NCI-H187 (cell line): ENCODE data around the gene TOR4A.

Experiments
- DNase-seq, 2 experiments: peaks; one replicate each; lab custom pipeline; 2025; lab: John Stamatoyannopoulos, UW

Gene TOR4A

DNA sequence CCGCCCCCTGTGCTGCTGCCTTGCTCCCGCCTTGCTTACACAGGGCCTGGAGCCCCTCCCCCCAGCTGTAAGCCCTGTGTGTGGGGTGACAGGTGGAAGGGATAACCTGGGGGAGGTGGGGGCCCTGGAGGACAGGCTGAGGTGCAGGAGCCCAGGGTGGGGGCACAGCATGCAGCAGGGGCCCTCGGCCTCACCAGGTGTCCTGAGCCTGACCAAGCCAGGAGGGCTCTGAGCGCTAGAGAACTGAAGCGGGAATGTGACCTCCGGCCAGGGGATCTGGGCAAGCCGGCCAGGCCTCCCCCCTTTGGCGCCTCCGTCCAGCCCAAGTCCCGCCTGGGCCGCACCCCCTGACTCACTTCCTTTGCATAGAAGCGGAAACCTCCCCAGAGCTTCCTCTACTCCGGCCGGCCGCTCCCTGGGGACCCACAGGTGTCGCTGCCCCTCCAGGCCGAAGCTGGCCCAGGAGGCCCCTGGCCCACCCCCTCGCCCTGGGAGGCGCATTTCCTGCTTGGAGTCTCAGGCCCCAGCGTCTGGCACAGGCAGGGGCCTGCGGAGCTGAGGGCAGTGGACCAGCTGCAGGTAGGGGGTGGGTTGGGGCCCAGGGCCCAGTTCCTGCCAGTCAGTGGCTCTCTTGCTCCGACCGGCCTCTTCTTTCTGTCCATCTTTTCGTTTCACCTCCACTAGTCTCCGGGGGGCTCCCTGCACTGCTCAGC is at the start of gene TOR4A:
Gene TOR4A (plus strand): TSS at position 398 of the 713 bp plus-strand sequence. CDS start 964 bp downstream, outside the sequence.
- no peak for DNase-seq

DNA sequence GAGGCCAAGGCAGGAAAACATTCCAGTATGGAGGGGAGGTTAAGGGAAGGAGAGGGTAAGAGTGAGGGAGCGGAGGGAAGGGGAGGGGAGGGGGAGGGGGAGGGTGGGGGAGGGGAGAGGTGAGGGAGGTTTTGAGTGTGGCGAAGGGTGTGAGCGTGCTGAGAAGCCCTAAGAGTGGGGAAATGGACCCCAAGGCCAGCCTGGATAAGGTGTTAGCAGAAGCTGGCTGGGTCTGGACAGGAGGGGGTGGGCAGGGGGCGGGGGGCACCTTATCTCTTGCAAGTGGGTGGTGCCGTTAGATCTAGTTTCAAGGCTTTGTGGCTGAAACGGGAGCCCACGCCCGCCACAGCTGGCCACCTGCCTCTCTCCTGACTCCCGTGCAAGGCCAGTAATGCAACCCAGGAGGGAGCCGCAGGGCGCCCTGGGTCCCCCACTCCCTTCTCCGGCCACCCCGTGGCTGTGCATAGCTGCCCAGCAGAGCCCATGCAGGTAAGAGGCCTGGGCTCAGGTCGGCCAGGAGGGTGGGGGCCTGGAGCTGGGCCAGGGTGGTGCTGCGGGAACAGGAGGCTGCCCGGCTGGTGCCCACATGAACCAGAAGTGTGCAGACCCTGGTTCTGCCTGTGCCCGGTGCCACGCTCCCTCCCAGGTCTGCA is 49.5 kb upstream of the TOR4A start:
- no peak for DNase-seq

DNA sequence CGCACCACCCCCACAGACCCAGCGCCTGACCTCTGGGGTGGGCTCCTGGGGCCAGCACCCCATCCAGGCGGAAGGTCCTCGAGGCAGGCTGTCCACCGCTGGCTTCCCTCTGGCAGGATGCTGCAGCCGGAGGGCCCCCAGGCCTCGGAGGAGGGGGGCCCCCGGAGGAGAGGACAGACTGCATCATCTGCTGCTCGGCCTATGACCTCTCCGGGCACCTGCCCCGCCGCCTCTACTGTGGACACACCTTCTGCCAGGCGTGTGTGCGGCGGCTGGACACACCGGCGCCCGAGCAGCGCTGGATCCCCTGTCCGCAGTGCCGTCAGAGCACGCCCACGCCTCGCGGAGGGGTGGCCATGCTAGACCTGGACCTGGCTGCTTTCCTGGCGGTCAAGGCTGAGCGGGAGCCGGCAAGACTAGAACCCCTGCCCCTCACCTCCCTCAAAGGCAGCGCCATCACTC is 49.0 kb upstream of the TOR4A start:
- no peak for DNase-seq

DNA sequence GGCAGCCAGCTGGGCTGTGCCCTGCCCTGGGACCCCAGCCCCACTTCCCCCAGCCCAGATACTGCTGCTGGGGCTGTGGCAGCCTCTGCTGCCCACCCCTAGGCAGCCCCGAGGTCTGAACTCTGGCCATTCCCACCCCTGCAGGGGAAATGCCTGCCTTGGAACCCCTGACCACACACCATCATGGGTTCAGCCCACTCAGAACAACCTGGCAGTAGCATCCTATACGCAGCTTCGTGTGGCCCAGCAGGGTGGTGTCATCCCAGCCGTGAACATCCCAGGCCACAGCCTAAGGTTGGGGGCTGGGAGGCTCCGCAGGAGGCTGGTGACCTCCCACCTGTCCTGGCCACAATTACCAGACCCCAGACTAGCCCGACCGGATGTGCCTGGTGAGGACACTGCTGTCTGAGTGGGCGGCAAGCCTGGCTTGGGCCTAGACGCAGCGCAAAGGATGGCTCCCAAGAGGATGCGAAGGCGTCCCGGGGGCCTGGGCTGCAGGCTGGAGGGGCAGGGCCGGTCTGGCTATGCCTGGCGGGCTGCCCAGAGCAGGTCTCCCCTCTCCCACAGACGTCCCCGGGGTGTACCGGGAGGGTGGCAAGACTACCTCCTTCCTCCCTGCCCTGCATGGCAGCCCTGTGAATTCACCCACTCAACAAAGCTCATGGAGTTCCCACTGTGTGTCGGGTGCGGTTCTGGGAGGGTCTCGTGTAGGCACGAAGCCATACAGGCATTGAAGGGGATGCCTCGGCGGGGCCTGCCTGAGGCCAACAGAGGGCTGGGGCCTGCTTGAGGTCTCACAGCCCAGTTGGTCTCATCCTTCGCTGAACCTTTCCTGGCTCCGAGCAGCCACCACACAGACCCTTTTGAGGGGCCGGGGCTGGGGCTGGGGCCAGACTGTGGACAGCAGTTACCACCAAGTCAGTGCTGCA is 48.3 kb upstream of the TOR4A start:
- no peak for DNase-seq

DNA sequence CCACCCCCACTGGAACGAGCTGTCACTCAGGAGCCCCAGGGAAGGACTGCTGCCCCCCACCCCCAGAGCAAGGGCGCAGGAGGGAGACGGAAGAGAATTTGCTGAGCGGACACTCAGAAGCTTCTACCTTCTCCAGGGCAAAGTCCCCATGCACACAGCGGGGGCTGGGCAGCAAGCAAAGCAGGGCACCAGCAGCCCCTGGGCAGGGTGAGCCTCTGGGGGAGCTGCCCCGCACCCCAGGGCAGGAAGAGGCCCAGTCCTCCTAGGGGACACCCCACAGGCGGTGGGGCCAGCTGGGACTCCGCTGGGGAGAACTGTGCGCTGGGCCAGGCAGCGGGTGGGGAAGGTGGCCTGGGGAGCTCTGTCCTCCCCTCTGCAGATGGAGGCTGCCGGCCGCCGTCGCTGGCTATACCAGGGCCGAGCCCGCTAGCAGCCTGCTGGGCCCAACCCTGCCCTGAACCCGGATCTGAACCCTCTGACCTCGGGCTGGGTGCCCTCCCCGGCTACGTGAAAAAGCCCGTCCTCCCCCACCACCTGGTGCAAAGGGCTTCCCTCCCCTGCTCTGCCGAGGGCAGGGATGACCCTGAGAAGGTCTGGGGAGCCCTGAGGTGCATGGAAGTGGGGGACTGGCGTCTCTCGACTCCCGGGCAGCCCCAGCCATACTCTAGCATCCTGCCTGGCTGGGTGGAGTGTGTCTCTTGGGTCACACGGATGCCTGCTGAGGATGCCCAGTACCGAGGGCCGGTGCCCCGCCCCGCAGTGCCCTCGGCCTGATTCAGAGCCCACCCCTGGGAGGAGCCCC is 47.4 kb upstream of the TOR4A start:
- DNase-seq: no peak

DNA sequence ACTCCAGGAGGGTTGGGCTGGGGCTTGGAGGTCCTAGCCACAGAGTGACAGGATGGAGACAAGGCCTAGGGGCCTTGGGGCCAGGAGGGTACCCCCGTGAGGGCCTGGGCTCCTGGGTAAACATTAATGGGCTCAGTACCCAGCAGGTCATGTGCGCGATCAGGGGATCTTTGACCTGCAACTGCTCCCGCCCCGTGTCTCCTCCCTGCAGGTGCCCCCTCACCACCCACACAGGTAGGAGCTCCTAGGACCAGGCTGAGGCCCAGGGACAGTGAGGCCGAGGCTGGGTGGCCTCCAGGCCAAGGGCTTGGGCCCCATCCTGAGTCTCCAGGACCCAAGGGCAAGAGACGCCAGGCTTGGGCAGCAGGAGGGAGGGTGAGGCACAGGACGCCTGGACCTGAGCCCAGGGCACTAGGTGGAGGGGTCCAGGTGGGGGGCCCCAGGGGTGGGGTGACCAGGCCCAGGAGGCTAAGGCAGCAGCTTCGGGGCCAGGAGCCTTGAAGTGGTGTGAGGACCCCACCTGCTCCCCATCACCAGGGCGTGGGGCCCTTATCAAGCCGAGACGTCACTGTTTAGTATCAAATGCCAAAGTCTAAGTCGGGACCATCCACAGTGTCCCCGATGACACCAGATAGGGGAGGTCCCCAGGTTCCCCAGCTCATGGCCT is 46.7 kb upstream of the TOR4A start, which contains the start of gene SLC34A3:
Gene SLC34A3 (plus strand): TSS at position 197 of the 667 bp plus-strand sequence. CDS start 802 bp downstream, outside the sequence.
- DNase-seq: no peak

DNA sequence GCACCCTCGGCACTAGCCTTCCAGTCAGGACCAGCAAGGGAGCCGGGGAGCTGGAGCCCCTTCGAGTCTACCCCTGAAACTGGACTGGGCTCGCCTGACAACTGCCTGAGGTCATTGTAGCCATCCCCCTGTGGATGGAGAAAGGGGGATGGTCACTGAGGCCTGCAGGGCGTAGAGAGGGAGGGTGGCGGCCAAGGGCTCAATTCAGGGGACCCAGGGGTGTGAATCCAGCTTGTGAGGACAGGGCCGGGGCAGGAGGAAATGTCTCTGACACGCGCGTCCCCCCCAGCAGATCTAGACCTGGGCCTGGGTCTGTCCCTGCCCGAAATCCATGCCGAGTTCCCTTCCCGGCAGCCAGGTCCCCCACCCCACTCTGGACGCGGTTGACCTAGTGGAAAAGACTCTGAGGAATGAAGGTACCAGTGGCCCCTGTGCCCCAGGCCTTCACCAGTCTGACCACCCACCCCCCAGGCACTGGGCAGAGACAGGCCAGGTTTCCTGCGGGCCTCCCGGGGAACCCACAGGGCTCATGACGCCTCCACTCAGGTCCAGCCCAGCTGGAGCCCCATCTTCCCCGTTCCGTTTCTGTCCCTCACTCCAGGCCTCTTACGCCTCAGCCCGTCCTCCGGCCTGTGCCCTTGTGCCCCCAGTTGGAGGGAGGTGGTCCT is 46.0 kb upstream of the TOR4A start:
- DNase-seq: no peak

DNA sequence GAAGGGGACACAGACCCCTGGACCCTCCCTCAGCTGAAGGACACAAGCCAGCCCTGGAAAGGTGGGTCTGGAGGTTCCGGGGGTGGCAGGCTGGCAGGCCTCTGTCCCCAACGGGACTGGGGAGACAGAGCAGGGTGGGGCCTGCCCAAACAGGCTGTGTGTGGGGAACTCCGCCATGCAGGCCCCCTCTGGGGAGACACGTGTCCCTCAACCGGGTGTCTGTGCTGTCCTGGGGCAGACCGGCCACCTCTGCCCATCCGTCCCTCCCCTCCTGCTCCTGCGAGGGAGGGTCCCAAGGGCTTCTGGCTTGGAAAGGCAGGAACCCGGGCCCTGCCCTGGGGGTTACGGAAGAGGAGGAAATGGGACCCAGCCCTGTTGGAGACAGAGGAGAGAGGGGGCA is 45.4 kb upstream of the TOR4A start:
- DNase-seq: no peak

DNA sequence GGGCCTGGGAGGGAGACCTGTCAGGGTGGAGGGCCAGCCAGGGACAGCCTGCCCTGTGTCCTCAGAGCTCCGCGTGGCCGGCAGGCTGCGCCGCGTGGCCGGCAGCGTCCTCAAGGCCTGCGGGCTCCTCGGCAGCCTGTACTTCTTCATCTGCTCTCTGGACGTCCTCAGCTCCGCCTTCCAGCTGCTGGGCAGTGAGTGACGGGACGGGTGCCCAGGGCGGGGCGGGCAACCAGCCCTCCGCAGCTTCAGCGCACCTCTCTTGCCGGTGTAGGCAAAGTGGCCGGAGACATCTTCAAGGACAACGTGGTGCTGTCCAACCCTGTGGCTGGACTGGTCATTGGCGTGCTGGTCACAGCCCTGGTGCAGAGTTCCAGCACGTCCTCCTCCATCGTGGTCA is 45.0 kb upstream of the TOR4A start:
- DNase-seq: no peak

DNA sequence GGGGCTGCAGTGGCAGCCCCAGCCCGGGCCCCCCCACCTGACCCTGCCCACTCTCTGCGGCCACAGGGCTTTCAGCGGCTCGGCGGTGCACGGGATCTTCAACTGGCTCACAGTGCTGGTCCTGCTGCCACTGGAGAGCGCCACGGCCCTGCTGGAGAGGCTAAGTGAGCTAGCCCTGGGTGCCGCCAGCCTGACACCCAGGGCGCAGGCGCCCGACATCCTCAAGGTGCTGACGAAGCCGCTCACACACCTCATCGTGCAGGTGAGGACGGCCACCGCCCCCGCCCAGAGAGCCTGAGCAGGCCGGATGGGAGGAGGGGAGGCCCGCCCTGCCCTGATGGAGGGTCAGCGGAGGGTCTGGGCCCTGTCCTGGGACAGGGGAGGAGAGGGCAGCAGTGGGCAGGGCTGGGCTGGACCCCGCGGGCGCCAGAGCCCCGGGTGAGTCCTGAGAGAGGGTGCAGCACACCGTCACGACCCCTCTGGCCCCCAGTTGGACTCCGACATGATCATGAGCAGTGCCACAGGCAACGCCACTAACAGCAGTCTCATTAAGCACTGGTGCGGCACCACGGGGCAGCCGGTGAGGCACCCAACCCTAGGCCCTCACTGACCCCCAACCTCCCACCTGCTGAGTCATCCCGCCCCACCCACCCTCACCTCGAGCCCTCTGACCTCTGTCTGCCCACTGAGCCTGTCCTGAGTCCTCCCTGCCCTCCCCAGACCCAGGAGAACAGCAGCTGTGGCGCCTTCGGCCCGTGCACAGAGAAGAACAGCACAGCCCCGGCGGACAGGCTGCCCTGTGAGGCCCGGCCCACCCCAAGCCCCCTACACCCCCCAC is 44.2 kb upstream of the TOR4A start:
- DNase-seq: no peak

DNA sequence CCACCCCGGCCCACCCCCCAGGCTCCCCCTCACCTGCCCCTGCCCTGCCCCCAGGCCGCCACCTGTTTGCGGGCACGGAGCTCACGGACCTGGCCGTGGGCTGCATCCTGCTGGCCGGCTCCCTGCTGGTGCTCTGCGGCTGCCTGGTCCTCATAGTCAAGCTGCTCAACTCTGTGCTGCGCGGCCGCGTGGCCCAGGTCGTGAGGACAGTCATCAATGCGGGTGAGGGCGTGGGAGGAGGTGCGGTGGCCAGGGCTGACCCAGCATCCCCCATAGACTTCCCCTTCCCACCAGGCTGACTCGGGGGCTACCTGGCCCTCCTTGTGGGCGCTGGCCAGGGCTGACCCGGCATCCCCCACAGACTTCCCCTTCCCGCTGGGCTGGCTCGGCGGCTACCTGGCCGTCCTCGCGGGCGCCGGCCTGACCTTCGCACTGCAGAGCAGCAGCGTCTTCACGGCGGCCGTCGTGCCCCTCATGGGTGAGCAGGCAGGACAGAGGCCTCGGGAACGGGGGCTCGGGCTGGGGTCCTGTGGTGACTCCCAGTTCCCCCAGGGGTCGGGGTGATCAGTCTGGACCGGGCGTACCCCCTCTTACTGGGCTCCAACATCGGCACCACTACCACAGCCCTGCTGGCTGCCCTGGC is 43.4 kb upstream of the TOR4A start:
- no peak for DNase-seq

DNA sequence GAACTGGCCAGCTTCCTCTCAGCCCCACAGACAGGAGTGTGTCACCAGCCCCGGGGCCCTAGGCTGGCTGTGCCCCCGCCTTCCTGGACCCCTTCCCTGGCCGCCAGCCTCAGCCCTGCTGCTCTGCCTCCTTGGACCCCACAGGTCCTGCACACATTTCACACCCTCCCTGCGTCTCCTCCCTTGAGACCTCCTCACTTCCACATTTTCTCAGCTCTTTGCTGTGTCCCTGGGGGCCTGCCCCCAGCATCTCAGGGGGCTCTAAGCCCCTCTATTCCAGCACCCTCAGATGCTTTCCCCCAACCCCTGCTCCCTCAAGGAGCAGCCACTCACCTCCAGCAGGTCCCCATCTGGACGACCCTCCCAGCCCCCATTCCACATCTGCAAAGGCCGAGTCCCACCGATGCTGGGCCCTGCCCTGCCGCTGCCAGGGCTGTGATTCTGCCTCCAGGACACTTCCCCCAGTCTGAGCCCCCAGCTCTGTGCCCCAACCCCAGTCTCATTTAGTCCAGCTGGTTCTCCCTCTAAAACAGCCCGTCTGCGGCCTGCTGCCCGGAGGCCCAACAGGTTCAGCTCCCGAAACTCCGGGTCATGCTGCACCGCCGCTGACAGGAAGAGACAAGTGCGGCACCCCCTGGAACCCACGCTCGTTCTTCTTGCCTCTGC is 42.6 kb upstream of the TOR4A start:
- no peak for DNase-seq

DNA sequence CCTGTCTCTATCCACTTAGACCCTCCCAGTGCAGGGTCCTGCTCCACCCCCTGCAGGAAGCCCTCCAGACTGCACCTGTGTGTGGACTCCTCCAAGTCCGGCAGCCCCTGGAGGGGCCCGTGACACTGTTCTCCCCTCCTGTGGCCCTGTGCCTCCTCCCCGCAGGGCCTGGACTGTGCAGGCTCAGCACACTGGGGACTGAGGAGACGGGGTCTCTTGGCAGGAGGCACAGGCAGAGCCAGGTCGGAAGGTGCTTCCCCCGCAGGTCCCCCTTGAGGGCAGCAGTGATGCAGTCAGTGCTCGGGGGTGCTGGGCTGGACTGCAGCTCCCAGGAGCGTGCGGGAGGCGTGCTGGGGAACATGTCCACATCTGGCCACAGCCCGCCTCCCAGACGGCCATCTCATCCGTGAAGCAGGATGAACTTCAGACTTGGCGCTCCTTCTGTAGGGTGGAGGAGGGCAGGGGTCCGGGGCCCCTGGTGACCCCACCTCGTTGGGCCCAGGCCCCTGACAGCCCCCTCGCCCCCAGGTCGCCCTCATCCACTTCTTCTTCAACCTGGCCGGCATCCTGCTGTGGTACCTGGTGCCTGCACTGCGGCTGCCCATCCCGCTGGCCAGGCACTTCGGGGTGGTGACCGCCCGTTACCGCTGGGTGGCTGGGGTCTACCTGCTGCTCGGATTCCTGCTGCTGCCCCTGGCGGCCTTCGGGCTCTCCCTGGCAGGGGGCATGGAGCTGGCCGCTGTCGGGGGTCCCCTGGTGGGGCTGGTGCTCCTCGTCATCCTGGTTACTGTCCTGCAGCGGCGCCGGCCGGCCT is 41.9 kb upstream of the TOR4A start:
- DNase-seq: no peak

DNA sequence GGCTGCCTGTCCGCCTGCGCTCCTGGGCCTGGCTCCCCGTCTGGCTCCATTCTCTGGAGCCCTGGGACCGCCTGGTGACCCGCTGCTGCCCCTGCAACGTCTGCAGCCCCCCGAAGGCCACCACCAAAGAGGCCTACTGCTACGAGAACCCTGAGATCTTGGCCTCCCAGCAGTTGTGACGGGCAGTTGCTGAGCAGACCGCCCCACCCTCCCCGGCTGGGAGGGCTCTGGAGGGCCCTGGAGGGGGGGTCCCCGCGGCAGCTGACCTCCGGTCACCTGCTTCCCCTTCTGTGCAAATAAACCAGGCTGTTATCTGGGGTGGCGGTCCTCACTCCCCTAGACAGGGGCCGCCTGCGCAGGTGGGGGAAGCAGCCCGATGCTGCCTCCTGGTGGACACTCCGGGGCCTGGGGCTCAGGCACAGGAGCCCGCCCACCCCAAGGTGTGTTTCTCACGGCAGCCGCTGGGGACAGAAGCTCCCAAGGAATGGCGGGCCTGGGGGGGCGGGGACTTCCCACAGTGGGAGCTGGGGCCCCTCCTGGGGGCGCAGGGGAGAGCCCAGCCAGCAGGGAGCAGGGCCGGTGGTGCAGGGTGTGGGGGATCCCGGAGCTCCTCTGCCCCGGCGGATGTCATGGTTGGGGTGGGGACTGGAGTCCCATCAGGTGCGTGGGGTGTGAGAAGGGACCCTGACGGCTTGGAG is 41.1 kb upstream of the TOR4A start:
- peak; percentile 41 to 61 for DNase-seq

DNA sequence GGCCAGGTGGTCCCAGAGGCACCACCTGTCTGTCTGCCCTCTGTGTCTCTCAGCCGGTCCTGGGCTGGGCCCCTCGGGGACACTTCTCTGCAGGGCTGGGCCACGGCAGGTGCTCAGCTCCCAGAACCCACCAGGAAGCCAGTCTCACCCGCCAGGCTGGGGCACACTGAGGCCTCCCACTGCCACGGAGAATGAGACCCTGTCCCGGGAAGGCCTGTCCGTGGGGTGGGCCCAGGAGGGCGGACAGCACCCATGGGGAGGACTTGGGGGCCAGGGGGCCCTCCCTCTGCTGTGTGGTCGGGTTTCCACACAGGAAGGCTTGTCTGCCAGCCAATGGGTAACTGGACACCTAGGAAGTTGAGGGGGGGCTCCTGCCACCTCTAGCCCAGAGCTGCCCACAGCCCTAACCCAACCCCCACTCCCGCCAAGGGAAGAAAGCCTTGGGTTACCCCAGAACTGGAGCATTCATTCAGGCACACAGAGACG is 40.5 kb upstream of the TOR4A start:
- DNase-seq: no peak

DNA sequence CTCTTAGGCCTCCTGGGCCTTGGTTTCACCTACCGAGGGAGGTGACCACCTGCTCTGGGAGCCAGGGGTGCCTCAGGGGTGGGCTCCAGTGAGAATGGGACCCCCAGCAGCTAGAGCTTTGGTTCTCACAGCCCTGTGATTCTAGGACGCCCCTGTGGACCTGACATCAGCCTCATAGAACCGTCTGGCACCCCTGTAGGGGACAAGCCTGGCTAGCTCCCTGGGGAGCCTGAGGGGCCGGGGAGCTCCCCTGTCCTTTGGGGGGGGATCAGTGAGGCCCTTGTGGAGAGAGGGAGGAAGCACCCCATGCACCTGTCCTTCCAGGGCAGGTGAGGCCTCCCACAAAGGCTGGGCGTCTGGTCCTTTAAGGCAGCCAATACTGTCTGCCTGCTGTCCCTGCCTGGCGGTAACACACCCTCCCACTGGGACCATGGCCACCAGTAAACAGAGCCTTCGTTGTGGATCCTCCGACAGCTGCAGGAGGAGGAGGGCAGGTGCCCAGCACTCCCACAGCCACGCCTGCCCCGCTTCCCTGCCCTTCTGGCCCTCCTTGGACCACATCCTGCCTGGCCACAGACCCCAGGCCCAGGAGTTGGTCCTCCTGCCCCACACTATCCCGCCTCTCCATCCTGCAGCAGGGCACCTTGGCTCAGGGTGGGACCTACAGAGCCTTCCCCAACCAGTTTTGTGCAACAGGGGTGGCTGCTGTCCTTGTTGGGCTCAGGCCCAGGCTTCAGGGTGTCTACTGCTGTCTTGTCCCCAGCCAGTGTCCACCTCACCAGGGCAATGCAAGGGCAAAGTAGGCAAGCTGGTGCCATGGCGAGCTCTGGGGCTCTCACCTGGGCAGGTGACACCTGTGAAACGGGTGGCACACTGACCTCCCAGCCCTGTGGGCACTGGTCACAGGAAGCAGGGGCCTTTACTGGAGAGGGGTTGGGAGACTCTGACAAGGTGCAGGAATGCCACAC is 39.5 kb upstream of the TOR4A start:
- no peak for DNase-seq
